GM19099 (cell line): Measurements from ENCODE around the gene RIPK4.

Experiments used
- POLR2A ChIP-seq: IDR thresholded peaks from 3 replicates; pipeline ENCODE4 v1.6.1; 2011; ENCODE audit warnings: low read depth; ENCODE audit not compliant: insufficient read length; ENCODE audit errors: extremely low read depth

Gene RIPK4

DNA sequence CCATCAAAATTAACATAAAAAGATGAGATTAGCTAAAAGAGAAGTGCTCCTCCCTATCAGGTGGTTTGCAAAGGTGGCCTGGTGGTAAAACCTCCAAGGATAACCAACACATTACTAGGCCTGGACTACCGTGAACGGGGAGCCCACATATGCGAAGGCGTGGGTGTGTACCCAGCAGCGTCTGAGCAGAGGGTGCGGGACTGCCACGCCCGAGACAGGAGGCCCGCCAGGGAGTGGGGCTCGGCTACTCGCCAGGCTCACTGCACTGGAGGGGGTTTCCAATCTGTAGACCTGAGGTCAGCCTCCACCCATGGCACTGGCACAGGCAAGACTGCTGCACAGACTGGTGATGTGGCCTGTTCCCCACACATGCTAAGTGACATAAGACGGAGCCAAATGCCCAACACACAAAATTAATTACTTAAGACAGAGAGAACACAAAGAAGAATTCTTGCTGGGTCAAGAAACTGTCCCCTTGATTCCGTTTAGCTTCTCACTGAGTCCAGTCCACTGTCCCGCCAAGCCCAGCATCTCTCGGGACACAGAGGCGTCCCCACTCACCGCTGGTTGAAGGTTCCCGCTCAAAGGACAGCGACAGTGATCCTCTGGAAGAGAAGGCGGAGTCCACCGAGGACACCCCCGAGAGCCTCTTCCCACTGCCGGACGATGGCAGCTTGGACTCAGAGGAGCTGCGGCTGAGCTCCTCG, 23.4 kb downstream of the RIPK4 start:
- TF ChIP-seq POLR2A, result no peak

GRCh38 chr21:41742073-41742875, 24.6 kb downstream of the RIPK4 start:
- TF ChIP-seq POLR2A, result no peak

DNA sequence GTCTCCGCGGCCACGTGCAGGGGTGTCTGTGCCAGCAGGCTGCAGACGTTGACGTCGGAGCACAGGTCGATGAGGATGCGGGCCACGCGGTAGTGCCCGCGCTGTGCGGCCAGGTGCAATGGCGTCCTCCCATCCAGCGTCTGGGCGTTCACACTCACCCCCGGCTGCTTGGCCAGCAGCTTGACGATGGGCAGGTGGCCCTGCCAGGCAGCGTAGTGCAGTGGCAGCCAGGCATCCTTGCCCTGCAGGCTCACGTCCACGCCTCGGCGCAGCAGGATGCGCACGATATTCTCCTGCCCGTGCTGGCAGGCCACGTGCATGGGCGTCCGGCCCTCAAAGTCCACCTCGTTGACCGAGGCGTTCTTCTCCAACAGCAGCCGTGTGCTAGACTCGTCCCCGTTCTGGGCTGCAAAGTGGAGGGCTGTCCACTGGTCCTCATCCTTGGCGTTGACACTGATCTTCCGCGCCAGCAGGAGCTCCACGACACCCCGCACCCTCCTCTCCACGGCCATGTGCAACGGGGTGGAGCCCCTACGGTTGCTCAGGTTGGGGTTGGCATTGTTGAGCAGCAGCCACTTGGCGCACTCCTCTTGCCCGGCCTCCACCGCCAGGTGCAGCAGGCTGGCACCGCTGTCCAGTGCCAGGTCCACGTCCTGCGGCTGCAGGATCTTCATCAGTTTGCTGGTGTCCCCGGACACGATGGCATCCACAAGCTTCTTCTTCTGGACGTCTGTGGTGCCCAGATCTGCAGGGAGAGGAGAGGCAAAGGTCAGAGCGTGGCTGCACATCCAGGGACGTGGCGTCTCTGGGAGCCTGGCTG, 25.4 kb downstream of the RIPK4 start:
- no peak for TF ChIP-seq POLR2A

GRCh38 chr21:41740604-41741252, 26.1 kb downstream of the RIPK4 start:
- no peak for TF ChIP-seq POLR2A

- TF ChIP-seq POLR2A, result no peak
Observed at GRCh38 chr21:41739936-41740335, 26.9 kb downstream of the RIPK4 start.

DNA sequence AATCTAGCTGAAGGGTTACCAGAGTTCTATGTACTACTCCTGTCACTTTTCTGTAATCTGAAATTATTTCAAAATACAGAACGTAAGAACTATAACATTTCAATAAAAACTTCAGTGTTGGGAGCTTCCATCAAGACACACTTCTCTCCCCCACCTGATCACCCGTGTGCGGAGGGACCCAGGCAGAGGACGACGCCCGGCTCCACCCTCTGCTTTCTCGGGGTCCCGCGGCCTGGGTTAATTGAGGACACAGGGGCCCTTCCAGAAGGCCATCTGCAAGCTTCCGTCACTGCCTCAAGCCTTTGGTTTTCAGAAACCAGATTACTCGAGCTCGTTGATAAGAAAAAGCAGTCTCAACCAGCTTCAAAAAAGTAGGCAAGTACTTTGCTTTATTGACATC, 27.8 kb downstream of the RIPK4 start:
- no peak for TF ChIP-seq POLR2A

- TF ChIP-seq POLR2A, result no peak
Observed at GRCh38 chr21:41737651-41738324, 29.1 kb downstream of the RIPK4 start.

DNA sequence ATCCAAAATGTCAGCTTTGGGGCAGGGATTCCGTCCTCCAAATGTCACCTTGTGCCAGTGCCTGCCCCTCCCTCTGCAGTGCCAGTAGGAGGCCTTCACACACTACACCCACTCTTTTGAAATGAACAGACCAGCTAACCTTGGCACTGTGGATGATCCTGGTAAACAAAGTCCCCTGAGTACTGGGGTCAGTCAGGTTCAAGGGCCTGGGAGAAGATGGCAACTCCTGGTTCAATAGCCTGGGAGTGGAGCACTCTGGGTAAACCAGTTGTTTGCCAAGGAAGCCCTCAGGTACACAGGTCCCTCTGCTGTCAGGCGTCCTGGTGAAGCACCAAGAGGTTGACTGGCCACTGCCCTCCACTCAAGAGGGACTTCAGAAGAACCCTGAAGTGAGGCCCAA, 30.4 kb downstream of the RIPK4 start:
- no peak for TF ChIP-seq POLR2A

- no peak for TF ChIP-seq POLR2A
Observed at GRCh38 chr21:41733951-41734689, 32.7 kb downstream of the RIPK4 start.

DNA sequence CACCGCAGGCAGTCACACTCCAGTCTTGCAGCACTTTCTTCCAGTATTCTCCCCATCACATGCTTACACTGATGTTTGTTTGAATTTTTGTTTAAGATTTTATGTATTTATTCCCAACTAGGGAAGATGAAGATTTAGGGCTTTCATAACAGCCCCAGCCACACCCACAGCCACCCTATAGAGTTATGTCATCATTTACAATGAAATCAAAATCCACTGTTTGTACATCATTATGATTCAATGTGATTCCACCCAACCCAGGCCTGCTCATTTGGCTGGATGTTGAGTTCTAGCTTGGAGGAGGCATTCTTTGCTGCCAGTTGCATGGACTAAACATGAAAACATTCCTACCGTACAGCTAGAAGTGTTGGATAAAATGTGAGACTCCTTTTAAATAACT, 35.8 kb downstream of the RIPK4 start:
- TF ChIP-seq POLR2A, result no peak

DNA sequence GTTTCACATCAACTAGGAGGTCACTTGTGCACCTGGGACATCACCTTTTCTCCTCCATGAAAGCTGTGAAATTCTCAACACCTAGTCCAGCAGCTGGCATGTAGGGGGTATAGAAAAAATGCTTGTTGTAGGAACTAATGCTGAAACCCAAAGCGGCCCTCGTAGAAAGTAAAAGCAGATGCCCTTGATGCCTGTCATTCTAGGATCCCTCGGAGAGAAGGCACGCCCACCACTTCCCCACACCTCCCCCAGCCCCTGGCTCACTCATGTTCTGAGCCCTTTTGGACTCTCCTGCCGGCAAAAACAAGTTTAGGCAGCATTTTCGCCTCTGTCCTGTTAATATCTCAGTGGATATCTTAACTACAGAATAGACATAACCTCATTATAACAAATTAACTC, 36.5 kb downstream of the RIPK4 start:
- TF ChIP-seq POLR2A, result no peak

DNA sequence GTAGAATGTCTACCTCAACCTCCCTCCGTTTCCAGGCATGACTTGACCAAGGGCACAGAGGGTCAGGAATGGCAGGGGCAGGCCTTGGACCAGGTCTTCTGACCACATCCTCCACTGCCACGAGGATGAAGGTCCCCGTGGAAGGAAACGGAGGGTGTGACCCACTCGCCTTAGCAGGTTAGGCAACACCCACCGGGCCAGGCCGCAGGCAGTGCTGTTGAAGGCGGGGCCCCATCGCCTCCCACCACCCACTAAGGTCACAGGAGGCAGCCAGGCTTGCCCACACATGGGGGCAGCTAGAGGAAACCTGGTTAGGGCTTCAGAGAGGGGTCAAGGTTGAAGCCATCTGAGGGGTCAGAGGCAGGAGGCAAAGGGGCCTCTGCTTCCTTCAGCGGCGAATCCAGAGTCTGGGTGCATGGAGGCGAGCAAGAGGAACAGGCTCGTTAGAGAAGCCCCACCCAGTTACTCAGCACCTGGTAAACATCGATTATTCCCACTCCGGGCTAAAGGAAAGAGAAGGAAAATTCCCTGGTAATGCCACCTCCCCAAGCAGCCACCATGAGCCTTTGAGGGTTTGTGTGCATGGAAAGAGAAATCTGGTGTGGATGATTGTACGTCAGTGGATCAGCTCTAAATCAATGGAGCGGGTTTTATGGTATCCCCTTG, 37.0 kb downstream of the RIPK4 start:
- no peak for TF ChIP-seq POLR2A
